Panc1 (cell line): Measurements from ENCODE around the gene HES2.
"Not testable (repeated sequence)": the region's sequence is repeated elsewhere in the genome, so short reads cannot be mapped to it uniquely, and the experiment has no call there.

Experiments used
- POLR2AphosphoS5 ChIP-seq: IDR thresholded peaks from 2 replicates; pipeline ENCODE4 v1.6.1; 2012; ENCODE audit warnings: mild to moderate bottlenecking, low read depth, low read length, moderate library complexity
- SIN3A ChIP-seq: IDR thresholded peaks from 2 replicates; pipeline ENCODE4 v1.6.1; 2012; ENCODE audit warnings: low read depth, mild to moderate bottlenecking, low read length, moderate library complexity, borderline replicate concordance; ENCODE audit not compliant: insufficient read depth
- TCF7L2 ChIP-seq: IDR thresholded peaks from 2 replicates; pipeline ENCODE4 v1.6.1; 2011; ENCODE audit warnings: mild to moderate bottlenecking, low read depth, low read length, inconsistent platforms
- TF ChIP-seq, protein P1 (sequence below), 2 experiments: IDR thresholded peaks; 2 replicates each; pipeline ENCODE4 v1.6.1; 2011 to 2012; ENCODE audit warnings: low read depth in 2 of 2, control low read depth in 1 of 2, low read length in 1 of 2, mild to moderate bottlenecking in 1 of 2, moderate library complexity in 1 of 2; ENCODE audit not compliant: insufficient read depth in 1 of 2
- TF ChIP-seq, protein P2 (sequence below): fragments of 450-650 bp; IDR thresholded peaks from 2 replicates; pipeline ENCODE4 v1.5.1; 2017; ENCODE audit warnings: mild to moderate bottlenecking

DNA sequence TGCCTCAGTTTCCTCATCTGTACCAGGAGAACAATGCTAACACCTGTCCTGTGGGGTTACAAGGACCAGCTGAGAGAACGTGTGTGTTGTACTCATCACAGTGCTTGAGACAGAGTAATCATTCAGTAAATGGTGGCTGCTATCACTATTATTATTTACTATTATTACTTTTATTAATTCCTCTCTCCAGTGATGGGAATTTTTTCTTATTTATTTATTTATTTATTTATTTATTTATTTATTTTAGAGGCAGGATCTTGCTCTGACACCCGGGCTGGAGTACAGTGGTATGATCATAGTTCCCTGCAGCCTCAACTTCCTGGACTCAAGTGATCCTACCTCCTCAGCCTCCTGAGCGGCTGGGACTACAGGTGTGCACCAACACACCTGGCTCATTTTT lies 16.6 kb upstream of the HES2 start:
- TF ChIP-seq, protein P1, sequence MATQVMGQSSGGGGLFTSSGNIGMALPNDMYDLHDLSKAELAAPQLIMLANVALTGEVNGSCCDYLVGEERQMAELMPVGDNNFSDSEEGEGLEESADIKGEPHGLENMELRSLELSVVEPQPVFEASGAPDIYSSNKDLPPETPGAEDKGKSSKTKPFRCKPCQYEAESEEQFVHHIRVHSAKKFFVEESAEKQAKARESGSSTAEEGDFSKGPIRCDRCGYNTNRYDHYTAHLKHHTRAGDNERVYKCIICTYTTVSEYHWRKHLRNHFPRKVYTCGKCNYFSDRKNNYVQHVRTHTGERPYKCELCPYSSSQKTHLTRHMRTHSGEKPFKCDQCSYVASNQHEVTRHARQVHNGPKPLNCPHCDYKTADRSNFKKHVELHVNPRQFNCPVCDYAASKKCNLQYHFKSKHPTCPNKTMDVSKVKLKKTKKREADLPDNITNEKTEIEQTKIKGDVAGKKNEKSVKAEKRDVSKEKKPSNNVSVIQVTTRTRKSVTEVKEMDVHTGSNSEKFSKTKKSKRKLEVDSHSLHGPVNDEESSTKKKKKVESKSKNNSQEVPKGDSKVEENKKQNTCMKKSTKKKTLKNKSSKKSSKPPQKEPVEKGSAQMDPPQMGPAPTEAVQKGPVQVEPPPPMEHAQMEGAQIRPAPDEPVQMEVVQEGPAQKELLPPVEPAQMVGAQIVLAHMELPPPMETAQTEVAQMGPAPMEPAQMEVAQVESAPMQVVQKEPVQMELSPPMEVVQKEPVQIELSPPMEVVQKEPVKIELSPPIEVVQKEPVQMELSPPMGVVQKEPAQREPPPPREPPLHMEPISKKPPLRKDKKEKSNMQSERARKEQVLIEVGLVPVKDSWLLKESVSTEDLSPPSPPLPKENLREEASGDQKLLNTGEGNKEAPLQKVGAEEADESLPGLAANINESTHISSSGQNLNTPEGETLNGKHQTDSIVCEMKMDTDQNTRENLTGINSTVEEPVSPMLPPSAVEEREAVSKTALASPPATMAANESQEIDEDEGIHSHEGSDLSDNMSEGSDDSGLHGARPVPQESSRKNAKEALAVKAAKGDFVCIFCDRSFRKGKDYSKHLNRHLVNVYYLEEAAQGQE (IDR thresholded peaks at IDR 0.05; ENCODE audit: insufficient read depth in 1 of 2, low read depth in 2 of 2, low read length in 1 of 2), result not testable (repeated sequence)
- TF ChIP-seq, protein P2, sequence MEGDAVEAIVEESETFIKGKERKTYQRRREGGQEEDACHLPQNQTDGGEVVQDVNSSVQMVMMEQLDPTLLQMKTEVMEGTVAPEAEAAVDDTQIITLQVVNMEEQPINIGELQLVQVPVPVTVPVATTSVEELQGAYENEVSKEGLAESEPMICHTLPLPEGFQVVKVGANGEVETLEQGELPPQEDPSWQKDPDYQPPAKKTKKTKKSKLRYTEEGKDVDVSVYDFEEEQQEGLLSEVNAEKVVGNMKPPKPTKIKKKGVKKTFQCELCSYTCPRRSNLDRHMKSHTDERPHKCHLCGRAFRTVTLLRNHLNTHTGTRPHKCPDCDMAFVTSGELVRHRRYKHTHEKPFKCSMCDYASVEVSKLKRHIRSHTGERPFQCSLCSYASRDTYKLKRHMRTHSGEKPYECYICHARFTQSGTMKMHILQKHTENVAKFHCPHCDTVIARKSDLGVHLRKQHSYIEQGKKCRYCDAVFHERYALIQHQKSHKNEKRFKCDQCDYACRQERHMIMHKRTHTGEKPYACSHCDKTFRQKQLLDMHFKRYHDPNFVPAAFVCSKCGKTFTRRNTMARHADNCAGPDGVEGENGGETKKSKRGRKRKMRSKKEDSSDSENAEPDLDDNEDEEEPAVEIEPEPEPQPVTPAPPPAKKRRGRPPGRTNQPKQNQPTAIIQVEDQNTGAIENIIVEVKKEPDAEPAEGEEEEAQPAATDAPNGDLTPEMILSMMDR, result not testable (repeated sequence)
- not testable (repeated sequence) for TF ChIP-seq SIN3A, POLR2AphosphoS5, TCF7L2
